Bronchial epithelial cell (primary cell): ENCODE measurements around the gene SLC25A25. TPM values are rescaled to one million over a fixed set of nuclear protein-coding genes. Genes with fewer than 3 reads are reported as not detected.

ENCODE experiments used
- DNase-seq: peaks from one replicate; pipeline ENCODE4 v3.0.0-alpha.2; 2010; ENCODE audit warnings: low read depth
- FAIRE-seq: peaks from 2 replicates; lab custom pipeline; 2011; peaks lifted over from hg19 to GRCh38; lab: Jason Lieb, UNC
- H3K27me3 ChIP-seq: 2 replicates; pipeline ENCODE4 v1.5.1; 2011; ENCODE audit warnings: low read length; ENCODE audit not compliant: control insufficient read depth, insufficient read depth
- H3K36me3 ChIP-seq: 2 replicates; pipeline ENCODE4 v1.5.1; 2011; ENCODE audit warnings: low read length; ENCODE audit not compliant: control insufficient read depth, insufficient read depth
- H3K4me3 ChIP-seq: 2 replicates; pipeline ENCODE4 v1.5.1; 2011; ENCODE audit warnings: mild to moderate bottlenecking, low read depth, low read length, control low read depth
- CTCF ChIP-seq: IDR thresholded peaks from 2 replicates; pipeline ENCODE4 v1.5.1; 2011; ENCODE audit warnings: mild to moderate bottlenecking, moderate library complexity, low read length, control low read depth, inconsistent platforms; ENCODE audit not compliant: insufficient read depth, severe bottlenecking
- total RNA-seq: library from RNA; depleted of rRNA; stranded (reverse); fragments of >200 nt; gene quantifications from 2 replicates; pipeline ENCODE4 v1.2.1, GENCODE V29; 2014

The SLC25A25 gene
- total RNA-seq, 1 donor from 2014 or later: 12.6 TPM

GRCh38 chr9:128102861-128103588 is 35.0 kb downstream of the SLC25A25 start:
- no peak for TF ChIP-seq CTCF
- FAIRE-seq: no peak
- no peaks in the 10 kb centered on the region for H3K27me3 ChIP-seq
- no peak for DNase-seq
- peaks cover 51% of the 10 kb centered on the region for H3K36me3 ChIP-seq
- no peak overlapping the region for H3K4me3 ChIP-seq

- Histone ChIP-seq H3K4me3 (no peak overlapping the region), H3K27me3 (no peaks in the 10 kb centered on the region), H3K36me3 (peaks cover 51% of the 10 kb centered on the region)
- no peak for FAIRE-seq
- DNase-seq: no peak
- peak; percentile 22 for TF ChIP-seq CTCF
These were observed 35.5 kb downstream of the SLC25A25 start for GRCh38 chr9:128103589-128103962.

GRCh38 chr9:128104171-128104618 is 36.2 kb downstream of the SLC25A25 start:
- DNase-seq (no peak), FAIRE-seq (no peak)
- TF ChIP-seq CTCF: no peak
- peaks cover 51% of the 10 kb centered on the region for H3K36me3 ChIP-seq
- H3K4me3 ChIP-seq: no peak overlapping the region
- H3K27me3 ChIP-seq: no peaks in the 10 kb centered on the region

GRCh38 chr9:128105538-128106175 is 37.6 kb downstream of the SLC25A25 start:
- TF ChIP-seq CTCF: no peak
- FAIRE-seq: no peak
- peaks cover 50% of the 10 kb centered on the region for H3K36me3 ChIP-seq

GRCh38 chr9:128106181-128106939 is 38.3 kb downstream of the SLC25A25 start:
- no peak for FAIRE-seq
- DNase-seq: no peak
- H3K36me3 ChIP-seq: peaks cover 44% of the 10 kb centered on the region
- no peaks in the 10 kb centered on the region for H3K27me3 ChIP-seq
- H3K4me3 ChIP-seq: no peak overlapping the region
- no peak for TF ChIP-seq CTCF

More at GRCh38 chr9:128105538-128106175, 37.6 kb downstream of the SLC25A25 start:
- Histone ChIP-seq H3K27me3 (no peaks in the 10 kb centered on the region), H3K4me3 (no peak overlapping the region)
- DNase-seq: no peak
